Measurements from ENCODE around the gene C1orf35. TPM values are rescaled to one million over a fixed set of nuclear protein-coding genes. Genes with fewer than 3 reads are reported as not detected.

Gene C1orf35
- 10 to 100 TPM; 16.4 to 26.7 TPM for total RNA-seq

GRCh38 chr1:228102791-228103620 lies at the start of gene C1orf35:
Gene C1orf35, minus strand, starts transcription at chr1:228103325. Its CDS starts 98 bp downstream, at chr1:228103227.
- DNase-seq (ENCODE audit: low spot score) (peak; percentile 96), ATAC-seq (peak; percentile 90 to 92)
- H3K27me3 Mint-ChIP-seq: no peaks in the 10 kb centered on the region
- H3K27ac Mint-ChIP-seq: peak within 1 kb of the TSS; percentile 75 to 87
- no peaks in the 10 kb centered on the region for H3K36me3 Mint-ChIP-seq
- H3K9me3 Mint-ChIP-seq: no peaks in the 10 kb centered on the region
- H3K4me3 Mint-ChIP-seq: peak within 1 kb of the TSS; percentile 91
- H3K4me1 Mint-ChIP-seq (ENCODE audit: low read depth in 2 of 2): peaks cover 20 to 24% of the 10 kb centered on the region in 2 donors

- H3K36me3 Mint-ChIP-seq: no peaks in the 10 kb centered on the region
- DNase-seq (ENCODE audit: low spot score): no peak
- H3K27me3 Mint-ChIP-seq: no peaks in the 10 kb centered on the region
- peaks cover 0 to 9% of the 10 kb centered on the region in 2 donors for H3K4me1 Mint-ChIP-seq (ENCODE audit: low read depth in 2 of 2)
- H3K9me3 Mint-ChIP-seq: no peaks in the 10 kb centered on the region
- no peak overlapping the region for H3K27ac Mint-ChIP-seq
- no peak overlapping the region for H3K4me3 Mint-ChIP-seq
- ATAC-seq: no peak
These were observed 49.8 kb upstream of the C1orf35 start for GRCh38 chr1:228152918-228153258.

- Mint-ChIP-seq H3K27ac (no peak overlapping the region), H3K36me3 (no peaks in the 10 kb centered on the region), H3K27me3 (no peaks in the 10 kb centered on the region)
These were observed 49.2 kb upstream of the C1orf35 start for GRCh38 chr1:228152097-228152917.

GRCh38 chr1:228151180-228151925 lies 48.2 kb upstream of the C1orf35 start:
- peak overlapping the region in 1 of 2 donors; percentile 37 for H3K27ac Mint-ChIP-seq
- H3K4me3 Mint-ChIP-seq: no peak overlapping the region
- ATAC-seq: peak in 1 of 2 donors; percentile 13
- DNase-seq (ENCODE audit: low spot score): peak; percentile 48
- H3K9me3 Mint-ChIP-seq: no peaks in the 10 kb centered on the region
- peaks cover 0 to 9% of the 10 kb centered on the region in 2 donors for H3K4me1 Mint-ChIP-seq (ENCODE audit: low read depth in 2 of 2)
- H3K36me3 Mint-ChIP-seq: no peaks in the 10 kb centered on the region
- no peaks in the 10 kb centered on the region for H3K27me3 Mint-ChIP-seq

More at GRCh38 chr1:228152097-228152917, 49.2 kb upstream of the C1orf35 start:
- peaks cover 0 to 9% of the 10 kb centered on the region in 2 donors for H3K4me1 Mint-ChIP-seq (ENCODE audit: low read depth in 2 of 2)
- ATAC-seq (no peak), DNase-seq (ENCODE audit: low spot score) (peak; percentile 44)
- H3K4me3 Mint-ChIP-seq: no peak overlapping the region
- H3K9me3 Mint-ChIP-seq: no peaks in the 10 kb centered on the region

GRCh38 chr1:228150461-228151179 lies 47.5 kb upstream of the C1orf35 start:
- H3K27ac Mint-ChIP-seq: no peak overlapping the region
- no peak overlapping the region for H3K4me3 Mint-ChIP-seq
- ATAC-seq: no peak
- H3K27me3 Mint-ChIP-seq: no peaks in the 10 kb centered on the region
- H3K9me3 Mint-ChIP-seq: no peaks in the 10 kb centered on the region
- peaks cover 0 to 9% of the 10 kb centered on the region in 2 donors for H3K4me1 Mint-ChIP-seq (ENCODE audit: low read depth in 2 of 2)
- DNase-seq (ENCODE audit: low spot score): peak; percentile 54
- no peaks in the 10 kb centered on the region for H3K36me3 Mint-ChIP-seq

- H3K4me1 Mint-ChIP-seq (ENCODE audit: low read depth in 2 of 2): peaks cover 0 to 9% of the 10 kb centered on the region in 2 donors
- DNase-seq (ENCODE audit: low spot score): peak; percentile 49
- no peak overlapping the region for H3K27ac Mint-ChIP-seq
These were observed 47.0 kb upstream of the C1orf35 start for GRCh38 chr1:228150120-228150460.

GRCh38 chr1:228149406-228150119 lies 46.4 kb upstream of the C1orf35 start, which contains the start of gene GJC2:
Gene GJC2, plus strand, starts transcription at chr1:228149930. Its CDS starts 7,829 bp downstream, at chr1:228157759.
- ATAC-seq (no peak), DNase-seq (ENCODE audit: low spot score) (peak; percentile 50)
- Mint-ChIP-seq H3K4me3 (no peak within 1 kb of the TSS), H3K4me1 (ENCODE audit: low read depth in 2 of 2) (peaks cover 0 to 9% of the 10 kb centered on the region in 2 donors), H3K36me3 (no peaks in the 10 kb centered on the region), H3K9me3 (no peaks in the 10 kb centered on the region), H3K27ac (no peak within 1 kb of the TSS), H3K27me3 (no peaks in the 10 kb centered on the region)

More at GRCh38 chr1:228150120-228150460, 47.0 kb upstream of the C1orf35 start:
- no peaks in the 10 kb centered on the region for H3K27me3 Mint-ChIP-seq
- no peaks in the 10 kb centered on the region for H3K36me3 Mint-ChIP-seq
- ATAC-seq: peak in 1 of 2 donors; percentile 1
- H3K9me3 Mint-ChIP-seq: no peaks in the 10 kb centered on the region
- H3K4me3 Mint-ChIP-seq: no peak overlapping the region

GRCh38 chr1:228148935-228149405 lies 45.8 kb upstream of the C1orf35 start:
- ATAC-seq (no peak), DNase-seq (ENCODE audit: low spot score) (peak; percentile 29)
- no peak overlapping the region for H3K4me3 Mint-ChIP-seq
- no peaks in the 10 kb centered on the region for H3K27me3 Mint-ChIP-seq
- H3K27ac Mint-ChIP-seq: no peak overlapping the region
- no peaks in the 10 kb centered on the region for H3K36me3 Mint-ChIP-seq
- H3K9me3 Mint-ChIP-seq: no peaks in the 10 kb centered on the region
- H3K4me1 Mint-ChIP-seq (ENCODE audit: low read depth in 2 of 2): peaks cover 1 to 12% of the 10 kb centered on the region in 2 donors

- no peak overlapping the region for H3K4me3 Mint-ChIP-seq
- no peaks in the 10 kb centered on the region for H3K27me3 Mint-ChIP-seq
- no peak overlapping the region for H3K27ac Mint-ChIP-seq
- no peaks in the 10 kb centered on the region for H3K9me3 Mint-ChIP-seq
- DNase-seq (ENCODE audit: low spot score) (peak; percentile 40), ATAC-seq (no peak)
- peaks cover 8 to 18% of the 10 kb centered on the region in 2 donors for H3K4me1 Mint-ChIP-seq (ENCODE audit: low read depth in 2 of 2)
- no peaks in the 10 kb centered on the region for H3K36me3 Mint-ChIP-seq
These were observed 45.2 kb upstream of the C1orf35 start for GRCh38 chr1:228148196-228148861.

GRCh38 chr1:228147768-228148167 lies 44.6 kb upstream of the C1orf35 start:
- no peak for ATAC-seq
- Mint-ChIP-seq H3K27me3 (no peaks in the 10 kb centered on the region), H3K9me3 (no peaks in the 10 kb centered on the region), H3K4me1 (ENCODE audit: low read depth in 2 of 2) (peaks cover 13 to 20% of the 10 kb centered on the region in 2 donors), H3K27ac (no peak overlapping the region), H3K36me3 (no peaks in the 10 kb centered on the region), H3K4me3 (no peak overlapping the region)
- peak; percentile 59 for DNase-seq (ENCODE audit: low spot score)

GRCh38 chr1:228147151-228147693 lies 44.1 kb upstream of the C1orf35 start:
- ATAC-seq (no peak), DNase-seq (ENCODE audit: low spot score) (peak; percentile 46)
- H3K36me3 Mint-ChIP-seq: no peaks in the 10 kb centered on the region
- H3K9me3 Mint-ChIP-seq: no peaks in the 10 kb centered on the region
- no peaks in the 10 kb centered on the region for H3K27me3 Mint-ChIP-seq
- no peak overlapping the region for H3K27ac Mint-ChIP-seq
- peaks cover 15 to 18% of the 10 kb centered on the region in 2 donors for H3K4me1 Mint-ChIP-seq (ENCODE audit: low read depth in 2 of 2)
- H3K4me3 Mint-ChIP-seq: no peak overlapping the region

All from natural killer cell treated with Interleukin-12 subunit alpha and Interleukin-12 subunit beta and Interleukin-15 and Interleukin-18, amount 100 ng/mL, for 72 hours (primary cell).